Measurements from ENCODE around the gene ALK.

- TF ChIP-seq, protein P1, sequence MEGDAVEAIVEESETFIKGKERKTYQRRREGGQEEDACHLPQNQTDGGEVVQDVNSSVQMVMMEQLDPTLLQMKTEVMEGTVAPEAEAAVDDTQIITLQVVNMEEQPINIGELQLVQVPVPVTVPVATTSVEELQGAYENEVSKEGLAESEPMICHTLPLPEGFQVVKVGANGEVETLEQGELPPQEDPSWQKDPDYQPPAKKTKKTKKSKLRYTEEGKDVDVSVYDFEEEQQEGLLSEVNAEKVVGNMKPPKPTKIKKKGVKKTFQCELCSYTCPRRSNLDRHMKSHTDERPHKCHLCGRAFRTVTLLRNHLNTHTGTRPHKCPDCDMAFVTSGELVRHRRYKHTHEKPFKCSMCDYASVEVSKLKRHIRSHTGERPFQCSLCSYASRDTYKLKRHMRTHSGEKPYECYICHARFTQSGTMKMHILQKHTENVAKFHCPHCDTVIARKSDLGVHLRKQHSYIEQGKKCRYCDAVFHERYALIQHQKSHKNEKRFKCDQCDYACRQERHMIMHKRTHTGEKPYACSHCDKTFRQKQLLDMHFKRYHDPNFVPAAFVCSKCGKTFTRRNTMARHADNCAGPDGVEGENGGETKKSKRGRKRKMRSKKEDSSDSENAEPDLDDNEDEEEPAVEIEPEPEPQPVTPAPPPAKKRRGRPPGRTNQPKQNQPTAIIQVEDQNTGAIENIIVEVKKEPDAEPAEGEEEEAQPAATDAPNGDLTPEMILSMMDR (IDR thresholded peaks at IDR 0.05) = no peak
- no peak for TF ChIP-seq POLR2A (IDR thresholded peaks at IDR 0.05)
Observed at GRCh38 chr2:29322011-29322410, 599.4 kb downstream of the ALK start.
